ENCODE results near the gene HEG1. TPM values are rescaled to one million over a fixed set of nuclear protein-coding genes. Genes with fewer than 3 reads are reported as not detected.

Gene HEG1
- polyA plus RNA-seq, 3 donors = 0.28 to 4.2 (median 0.69) TPM

DNA sequence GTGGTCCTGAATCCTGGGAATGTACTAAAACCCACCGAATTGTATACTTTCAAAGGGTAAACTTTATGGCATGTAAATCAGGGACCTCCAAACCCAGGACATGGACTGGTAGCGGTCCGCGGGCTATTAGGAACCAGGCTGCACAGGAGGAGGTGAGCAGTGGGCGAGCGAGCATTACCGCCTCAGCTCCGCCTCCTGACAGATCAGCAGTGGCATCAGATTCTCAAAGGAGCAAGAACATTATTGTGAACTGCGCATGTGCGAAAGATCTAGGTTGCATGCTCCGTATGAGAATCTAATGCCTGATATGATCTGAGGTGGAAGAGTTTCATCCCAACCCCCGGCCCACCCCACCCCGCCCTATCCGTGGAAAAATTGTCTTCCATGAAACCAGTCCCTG, 22.2 kb downstream of the HEG1 start:
- H3K4me1 Mint-ChIP-seq = peaks cover 8% of the 10 kb centered on the region
- Histone ChIP-seq H3K79me2 (ENCODE audit: insufficient read depth, low read length) (no peaks in the 10 kb centered on the region), H3K36me3 (replicated peaks in 1 of 2; ENCODE audit: control insufficient read depth in 1 of 2, insufficient read depth in 2 of 2, low read length in 2 of 2) (peaks cover 0 to 7% of the 10 kb centered on the region in 2 donors), H3K9ac (ENCODE audit: insufficient read depth, low read length, poor library complexity, severe bottlenecking) (no peak overlapping the region), H3K4me3 (replicated peaks in 1 of 3; ENCODE audit: low read depth in 2 of 3, low read length in 3 of 3) (no peak overlapping the region), H3K27ac (ENCODE audit: low read depth in 1 of 2, low read length in 2 of 2) (no peak overlapping the region), H3K4me2 (replicated peaks; ENCODE audit: extremely low read depth, low read length, poor library complexity, severe bottlenecking) (no peak overlapping the region), H2AFZ (ENCODE audit: insufficient read depth, low read depth, low read length, poor library complexity, severe bottlenecking) (no peak overlapping the region), H3K27me3 (ENCODE audit: control insufficient read depth in 2 of 2, insufficient read depth in 2 of 2, low read length in 2 of 2) (no peaks in the 10 kb centered on the region), H4K20me1 (ENCODE audit: insufficient read depth, low read length) (no peaks in the 10 kb centered on the region), H3K4me1 (ENCODE audit: control insufficient read depth in 1 of 2, insufficient read depth in 2 of 2, low read length in 2 of 2) (no peaks in the 10 kb centered on the region), H3K9me3 (replicated peaks in 1 of 2; ENCODE audit: control insufficient read depth in 1 of 2, insufficient read depth in 1 of 2, low read length in 2 of 2) (peaks cover 6 to 16% of the 10 kb centered on the region in 2 donors)
- no peak overlapping the region for H3K27ac Mint-ChIP-seq
- peaks cover 3 to 21% (median 14%) of the 10 kb centered on the region in 7 donors for H3K9me3 Mint-ChIP-seq
- DNase-seq = no peak
- TF ChIP-seq, protein P1, sequence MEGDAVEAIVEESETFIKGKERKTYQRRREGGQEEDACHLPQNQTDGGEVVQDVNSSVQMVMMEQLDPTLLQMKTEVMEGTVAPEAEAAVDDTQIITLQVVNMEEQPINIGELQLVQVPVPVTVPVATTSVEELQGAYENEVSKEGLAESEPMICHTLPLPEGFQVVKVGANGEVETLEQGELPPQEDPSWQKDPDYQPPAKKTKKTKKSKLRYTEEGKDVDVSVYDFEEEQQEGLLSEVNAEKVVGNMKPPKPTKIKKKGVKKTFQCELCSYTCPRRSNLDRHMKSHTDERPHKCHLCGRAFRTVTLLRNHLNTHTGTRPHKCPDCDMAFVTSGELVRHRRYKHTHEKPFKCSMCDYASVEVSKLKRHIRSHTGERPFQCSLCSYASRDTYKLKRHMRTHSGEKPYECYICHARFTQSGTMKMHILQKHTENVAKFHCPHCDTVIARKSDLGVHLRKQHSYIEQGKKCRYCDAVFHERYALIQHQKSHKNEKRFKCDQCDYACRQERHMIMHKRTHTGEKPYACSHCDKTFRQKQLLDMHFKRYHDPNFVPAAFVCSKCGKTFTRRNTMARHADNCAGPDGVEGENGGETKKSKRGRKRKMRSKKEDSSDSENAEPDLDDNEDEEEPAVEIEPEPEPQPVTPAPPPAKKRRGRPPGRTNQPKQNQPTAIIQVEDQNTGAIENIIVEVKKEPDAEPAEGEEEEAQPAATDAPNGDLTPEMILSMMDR (IDR thresholded peaks at IDR 0.05) = no peak
- H3K27me3 Mint-ChIP-seq (ENCODE audit: low read depth in 3 of 3) = peaks cover 0 to 2% (median 2%) of the 10 kb centered on the region in 3 donors
- intact Hi-C loops (cut with micrococcal nuclease) = no loop called here
- no peak overlapping the region for H3K4me3 Mint-ChIP-seq
- WGBS (ENCODE audit: insufficient coverage) = 97% methylated on average over 7 of the region's 14 CpGs
- peaks cover 7 to 8% of the 10 kb centered on the region in 2 donors for H3K36me3 Mint-ChIP-seq

DNA sequence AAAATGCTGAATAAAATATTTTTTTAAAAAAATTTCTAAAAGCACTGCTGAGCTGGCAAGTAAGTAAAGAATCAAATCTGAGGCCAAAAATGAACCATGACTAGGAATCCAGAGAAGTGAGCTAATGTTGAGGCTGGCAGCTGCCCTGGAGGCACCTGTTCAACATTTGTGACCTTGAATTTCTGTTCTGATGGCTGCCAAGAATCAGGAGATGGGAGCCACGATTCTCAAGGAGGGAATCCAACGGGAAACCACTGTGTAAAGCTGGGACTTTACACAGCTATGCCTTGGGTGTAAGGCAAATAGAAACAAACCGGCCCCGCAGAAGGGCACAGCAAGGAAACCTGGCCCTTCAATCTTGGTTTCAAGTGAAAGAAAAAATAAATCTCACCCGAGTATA, 22.7 kb downstream of the HEG1 start:
- no peak overlapping the region for H3K27ac Mint-ChIP-seq
- intact Hi-C loops (cut with micrococcal nuclease) = no loop called here
- H3K9me3 ChIP-seq (replicated peaks in 1 of 2; ENCODE audit: control insufficient read depth in 1 of 2, insufficient read depth in 1 of 2, low read length in 2 of 2) = peaks cover 6 to 16% of the 10 kb centered on the region in 2 donors
- H3K27me3 ChIP-seq (ENCODE audit: control insufficient read depth in 2 of 2, insufficient read depth in 2 of 2, low read length in 2 of 2) = no peaks in the 10 kb centered on the region
- H4K20me1 ChIP-seq (ENCODE audit: insufficient read depth, low read length) = no peaks in the 10 kb centered on the region
- no peak overlapping the region for H3K9ac ChIP-seq (ENCODE audit: insufficient read depth, low read length, poor library complexity, severe bottlenecking)
- no peak for DNase-seq
- H3K9me3 Mint-ChIP-seq = peaks cover 3 to 22% (median 14%) of the 10 kb centered on the region in 7 donors
- H3K4me3 Mint-ChIP-seq = no peak overlapping the region
- no peaks in the 10 kb centered on the region for H3K4me1 ChIP-seq (ENCODE audit: control insufficient read depth in 1 of 2, insufficient read depth in 2 of 2, low read length in 2 of 2)
- no peak overlapping the region for H3K27ac ChIP-seq (ENCODE audit: low read depth in 1 of 2, low read length in 2 of 2)
- H3K4me3 ChIP-seq (replicated peaks in 1 of 3; ENCODE audit: low read depth in 2 of 3, low read length in 3 of 3) = no peak overlapping the region
- peaks cover 8% of the 10 kb centered on the region for H3K4me1 Mint-ChIP-seq
- peaks cover 0 to 11% of the 10 kb centered on the region in 2 donors for H3K36me3 ChIP-seq (replicated peaks in 1 of 2; ENCODE audit: control insufficient read depth in 1 of 2, insufficient read depth in 2 of 2, low read length in 2 of 2)
- no peaks in the 10 kb centered on the region for H3K79me2 ChIP-seq (ENCODE audit: insufficient read depth, low read length)
- 90% methylated on average over 2 of the region's 5 CpGs for WGBS (ENCODE audit: insufficient coverage)
- H3K36me3 Mint-ChIP-seq = peaks cover 11 to 12% of the 10 kb centered on the region in 2 donors
- H3K27me3 Mint-ChIP-seq (ENCODE audit: low read depth in 3 of 3) = peaks cover 0 to 2% (median 0%) of the 10 kb centered on the region in 3 donors
- no peak overlapping the region for H2AFZ ChIP-seq (ENCODE audit: insufficient read depth, low read depth, low read length, poor library complexity, severe bottlenecking)
- TF ChIP-seq, protein P1 (IDR thresholded peaks at IDR 0.05) = no peak
- H3K4me2 ChIP-seq (replicated peaks; ENCODE audit: extremely low read depth, low read length, poor library complexity, severe bottlenecking) = no peak overlapping the region

Measured in CD14-positive monocyte (primary cell).